ENCODE measurements around the gene ANKS1B. TPM values are rescaled to one million over a fixed set of nuclear protein-coding genes. Genes with fewer than 3 reads are reported as not detected.

Gene ANKS1B
- total and polyA plus RNA-seq, 7 donors: 0.46 to 7.4 (median 3.6) TPM

GRCh38 chr12:99200711-99201384, 783.9 kb downstream of the ANKS1B start:
- H3K4me1 ChIP-seq: no peaks in the 10 kb centered on the region
- intact Hi-C loops (cut with DNase I): no loop called here
- H3K9me3 ChIP-seq: no peaks in the 10 kb centered on the region
- TF ChIP-seq CTCF (IDR thresholded peaks at IDR 0.05): no peak
- DNase-seq: no peak
- H3K27ac ChIP-seq: no peak overlapping the region
- no peak for ATAC-seq
- H3K4me3 ChIP-seq: no peak overlapping the region
- no peaks in the 10 kb centered on the region for H3K27me3 ChIP-seq (ENCODE audit: insufficient read depth in 3 of 3, low read length in 2 of 3)
- no peaks in the 10 kb centered on the region for H3K36me3 ChIP-seq (ENCODE audit: insufficient read depth in 1 of 2, low read depth in 1 of 2)
- 0 to 64% (median 58%) methylated on average over 1 of the region's 1 CpG for WGBS, 3 donors

- Histone ChIP-seq H3K36me3 (ENCODE audit: insufficient read depth in 1 of 2, low read depth in 1 of 2) (no peaks in the 10 kb centered on the region), H3K27ac (no peak overlapping the region), H3K4me3 (no peak overlapping the region), H3K4me1 (no peaks in the 10 kb centered on the region), H3K27me3 (ENCODE audit: insufficient read depth in 3 of 3, low read length in 2 of 3) (no peaks in the 10 kb centered on the region), H3K9me3 (peaks cover under 1% of the 10 kb centered on the region)
- ATAC-seq (no peak), DNase-seq (no peak)
- WGBS, 3 donors: 38 to 94% (median 40%) methylated on average over 1 of the region's 1 CpG
- intact Hi-C loops (cut with DNase I): no loop called here
- TF ChIP-seq CTCF (IDR thresholded peaks at IDR 0.05): no peak
These were observed 789.3 kb downstream of the ANKS1B start for GRCh38 chr12:99195474-99195873.

- Histone ChIP-seq H3K4me1 (no peaks in the 10 kb centered on the region), H3K9me3 (peaks cover 4% of the 10 kb centered on the region), H3K36me3 (ENCODE audit: insufficient read depth in 1 of 2, low read depth in 1 of 2) (no peaks in the 10 kb centered on the region), H3K27ac (no peak overlapping the region), H3K4me3 (no peak overlapping the region), H3K27me3 (ENCODE audit: insufficient read depth in 3 of 3, low read length in 2 of 3) (no peaks in the 10 kb centered on the region)
- ATAC-seq (no peak), DNase-seq (no peak)
- 54 to 70% (median 63%) methylated on average over 3 of the region's 3 CpGs for WGBS, 3 donors
- intact Hi-C loops (cut with DNase I): no loop called here
- TF ChIP-seq CTCF (IDR thresholded peaks at IDR 0.05): no peak
These were observed 792.2 kb downstream of the ANKS1B start for GRCh38 chr12:99192489-99192888.

- WGBS, 3 donors: 88 to 91% (median 91%) methylated on average over 4 of the region's 4 CpGs
These were observed 807.9 kb downstream of the ANKS1B start for GRCh38 chr12:99176871-99177270.

More at GRCh38 chr12:99176871-99177270, 807.9 kb downstream of the ANKS1B start:
- Histone ChIP-seq H3K9me3 (no peaks in the 10 kb centered on the region), H3K4me3 (no peak overlapping the region), H3K36me3 (ENCODE audit: insufficient read depth in 1 of 2, low read depth in 1 of 2) (no peaks in the 10 kb centered on the region), H3K27me3 (ENCODE audit: insufficient read depth in 3 of 3, low read length in 2 of 3) (no peaks in the 10 kb centered on the region), H3K27ac (no peak overlapping the region), H3K4me1 (no peaks in the 10 kb centered on the region)
- DNase-seq (no peak), ATAC-seq (no peak)
- no peak for TF ChIP-seq CTCF (IDR thresholded peaks at IDR 0.05)
- intact Hi-C loops (cut with DNase I): no loop called here
